HG03432 (cell line): ENCODE data around the gene DGCR8.
"Not testable (repeated sequence)": the region's sequence is repeated elsewhere in the genome, so short reads cannot be mapped to it uniquely, and the experiment has no call there.

Experiments
- ATAC-seq: cut with Tn5 transposase; IDR thresholded peaks from one replicate; pipeline ENCODE4 v1.9.1; 2021; ENCODE audit warnings: mild to moderate bottlenecking, moderate library complexity; ENCODE audit not compliant: unreplicated experiment

Gene DGCR8

DNA sequence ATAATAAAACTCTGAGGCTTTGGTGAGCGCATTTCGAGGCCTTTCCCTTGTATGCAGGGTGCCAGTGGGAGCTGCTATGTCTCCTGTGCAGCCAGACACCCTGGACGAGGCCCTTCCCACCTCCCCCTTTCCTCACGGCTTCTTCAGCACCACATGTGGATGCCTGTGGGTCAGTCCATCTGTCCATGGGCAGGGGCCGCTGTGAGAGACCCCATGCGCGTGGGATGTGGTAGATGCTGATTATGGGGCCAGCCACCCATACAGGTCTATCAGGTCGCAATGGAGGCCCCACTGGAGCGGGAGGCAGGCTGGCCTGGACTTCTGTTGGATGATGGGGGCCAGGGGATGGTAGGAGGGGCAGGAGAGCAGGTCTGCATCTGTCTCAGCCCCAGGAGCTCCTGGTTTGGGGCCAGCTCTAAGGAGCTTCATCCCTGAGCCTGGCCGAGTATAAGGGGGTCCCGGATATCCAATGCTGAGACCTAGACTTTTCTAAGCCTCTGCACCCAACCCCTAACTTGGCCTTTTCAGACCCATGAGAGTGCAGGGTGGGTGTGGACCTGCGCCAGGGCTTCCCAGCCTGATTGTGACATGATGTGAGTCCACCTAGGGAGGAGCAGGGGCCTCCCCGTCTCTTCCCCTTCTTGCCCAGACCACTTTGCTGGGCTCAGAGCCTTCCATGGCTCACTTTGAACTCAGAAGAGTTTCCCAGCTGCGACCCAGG lies 14.0 kb upstream of the DGCR8 start:
- ATAC-seq, result no peak

DNA sequence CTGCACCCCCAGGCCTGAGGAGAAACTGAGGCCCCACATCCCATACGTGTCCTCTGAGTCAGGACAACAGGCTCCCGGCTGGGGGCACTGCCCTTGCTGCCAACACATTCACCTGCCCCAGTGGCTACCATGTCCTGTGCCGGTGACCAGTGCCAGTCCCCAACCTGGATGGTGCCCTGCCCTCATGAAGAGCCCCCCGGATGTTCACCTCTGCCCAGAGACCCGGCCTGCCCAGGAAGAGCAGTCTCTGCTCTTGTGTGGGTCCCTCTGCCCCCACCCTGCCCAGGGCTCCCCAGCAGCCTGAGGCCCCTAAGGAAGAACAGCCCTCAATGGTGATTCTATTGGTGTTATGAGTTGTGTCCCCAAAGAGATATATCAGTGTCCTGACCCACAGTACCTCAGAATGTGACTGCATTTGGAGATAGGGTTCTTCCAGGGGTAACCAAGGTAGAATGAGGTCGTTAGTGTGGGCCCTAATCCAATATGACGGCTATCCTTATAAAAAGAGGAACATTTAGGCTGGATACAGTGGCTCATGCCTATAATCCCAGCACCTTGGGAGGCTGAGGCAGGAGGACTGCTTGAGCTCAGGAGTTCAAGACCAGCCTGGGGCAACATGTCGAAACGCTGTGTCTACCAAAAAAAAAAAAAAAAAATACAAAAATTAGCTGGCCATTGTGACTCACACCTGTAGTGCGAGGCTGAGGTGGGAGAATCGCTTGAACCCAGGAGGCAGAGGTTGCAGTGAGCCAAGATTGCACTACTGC lies 13.2 kb upstream of the DGCR8 start:
- no peak for ATAC-seq

DNA sequence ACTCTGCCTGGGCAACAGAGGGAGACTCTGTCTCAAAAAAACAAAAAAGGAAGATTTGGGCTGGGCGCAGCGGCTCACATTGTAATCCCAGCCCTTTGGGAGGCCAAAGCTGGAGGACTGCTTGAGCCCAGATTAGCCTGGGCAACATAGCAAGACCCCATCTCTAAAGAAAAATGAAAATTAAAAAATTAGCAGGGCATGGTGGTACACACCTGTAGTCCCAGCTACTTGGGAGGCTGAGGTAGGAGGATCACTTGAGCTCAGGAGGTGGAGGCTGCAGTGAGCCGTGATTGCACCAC lies 12.7 kb upstream of the DGCR8 start:
- not testable (repeated sequence) for ATAC-seq

DNA sequence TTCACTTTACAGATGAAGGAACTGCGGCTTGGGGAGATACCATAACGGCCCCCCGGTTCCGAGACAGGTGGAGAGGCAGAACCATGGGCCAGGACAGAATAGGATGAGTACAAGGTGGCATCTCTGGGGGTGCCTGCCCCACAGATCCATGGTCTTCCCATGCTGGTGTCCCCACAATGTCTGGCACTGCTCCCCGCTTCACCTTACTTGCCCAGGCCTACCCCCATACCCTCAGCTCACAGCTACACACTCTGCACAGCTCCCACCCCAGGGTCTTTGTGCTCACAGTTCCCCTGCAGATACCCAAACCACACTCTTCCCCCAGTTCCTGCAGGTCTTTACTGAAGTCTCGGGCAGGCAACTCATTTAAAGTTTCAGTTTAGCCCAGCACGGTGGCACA lies 11.4 kb upstream of the DGCR8 start:
- no peak for ATAC-seq

GRCh38 chr22:20069331-20070042 lies 10.6 kb upstream of the DGCR8 start:
- no peak for ATAC-seq

GRCh38 chr22:20071524-20071972 lies 8.5 kb upstream of the DGCR8 start:
- no peak for ATAC-seq

- ATAC-seq, result no peak
These were observed 3.3 kb upstream of the DGCR8 start for GRCh38 chr22:20076627-20077172.

- peak; percentile 62 for ATAC-seq
These were observed 369 bp downstream of the DGCR8 start for GRCh38 chr22:20080445-20080775.

GRCh38 chr22:20080776-20081654 lies 974 bp downstream of the DGCR8 start:
- ATAC-seq, result no peak

DNA sequence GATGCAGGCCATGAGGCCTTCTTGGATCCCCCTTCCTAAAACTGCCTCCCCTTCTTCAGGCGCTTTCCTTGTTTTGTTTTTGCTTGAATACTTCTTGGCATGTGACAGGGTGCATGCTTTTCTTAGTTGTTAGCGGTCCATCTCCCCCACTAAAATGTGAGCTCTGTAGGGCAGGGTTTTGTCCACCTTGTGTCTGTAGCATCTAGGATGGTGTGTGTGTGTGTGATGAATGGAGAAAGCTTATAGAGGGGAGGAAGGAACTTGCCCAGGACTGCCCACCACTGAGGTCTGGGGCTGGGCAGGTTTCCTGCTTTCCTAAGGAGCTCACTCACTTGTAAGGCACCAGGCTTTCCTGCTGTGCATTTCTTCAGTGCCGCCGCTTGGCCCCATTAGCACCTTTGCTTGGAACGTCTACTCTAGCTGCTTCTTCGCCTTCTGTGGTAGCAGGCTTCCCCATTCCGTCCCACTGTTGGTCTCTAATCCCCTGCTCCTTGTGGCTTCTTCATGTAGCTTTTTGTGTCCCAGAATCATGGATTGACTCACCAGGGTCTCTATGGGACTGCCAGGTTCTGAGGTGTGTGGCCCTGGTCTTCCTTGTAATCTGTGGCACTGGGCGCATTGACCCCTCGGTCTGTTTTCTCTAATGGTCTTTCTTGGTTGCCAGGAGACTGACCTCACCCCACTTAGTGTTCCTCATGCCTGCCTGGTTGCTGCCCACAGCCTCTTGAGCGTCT lies 3.3 kb downstream of the DGCR8 start:
- no peak for ATAC-seq

DNA sequence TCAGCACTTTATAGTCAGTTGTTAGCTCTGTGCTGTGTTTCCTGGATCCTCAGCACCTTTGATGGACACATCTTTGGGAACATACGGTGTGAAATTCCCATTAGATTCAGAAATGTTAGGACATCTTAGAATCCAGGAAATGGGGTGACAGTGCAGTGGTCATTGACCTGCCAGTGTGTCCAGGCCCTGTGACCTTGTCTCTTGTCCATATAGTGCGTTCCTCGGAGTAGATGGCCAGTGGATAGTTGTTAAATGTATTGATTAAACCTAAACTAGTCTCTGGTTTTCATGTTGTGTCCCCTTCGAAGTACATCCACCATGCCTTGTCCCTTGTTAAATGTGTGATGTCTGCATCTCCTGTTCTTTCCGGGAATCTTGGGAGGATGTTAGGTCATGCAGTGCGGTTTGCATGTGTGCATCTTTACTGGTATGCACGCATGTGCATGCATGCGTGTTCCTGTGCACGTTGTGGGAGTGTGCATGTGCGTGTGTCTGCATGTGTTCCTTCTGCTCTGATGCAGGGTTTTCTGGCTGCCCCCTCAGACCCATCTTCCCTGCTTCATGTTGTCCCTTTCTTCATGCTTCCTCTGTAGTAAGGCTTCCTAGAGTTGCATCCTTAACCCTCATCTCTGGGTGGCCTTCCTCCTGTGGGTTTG lies 4.0 kb downstream of the DGCR8 start:
- no peak for ATAC-seq

DNA sequence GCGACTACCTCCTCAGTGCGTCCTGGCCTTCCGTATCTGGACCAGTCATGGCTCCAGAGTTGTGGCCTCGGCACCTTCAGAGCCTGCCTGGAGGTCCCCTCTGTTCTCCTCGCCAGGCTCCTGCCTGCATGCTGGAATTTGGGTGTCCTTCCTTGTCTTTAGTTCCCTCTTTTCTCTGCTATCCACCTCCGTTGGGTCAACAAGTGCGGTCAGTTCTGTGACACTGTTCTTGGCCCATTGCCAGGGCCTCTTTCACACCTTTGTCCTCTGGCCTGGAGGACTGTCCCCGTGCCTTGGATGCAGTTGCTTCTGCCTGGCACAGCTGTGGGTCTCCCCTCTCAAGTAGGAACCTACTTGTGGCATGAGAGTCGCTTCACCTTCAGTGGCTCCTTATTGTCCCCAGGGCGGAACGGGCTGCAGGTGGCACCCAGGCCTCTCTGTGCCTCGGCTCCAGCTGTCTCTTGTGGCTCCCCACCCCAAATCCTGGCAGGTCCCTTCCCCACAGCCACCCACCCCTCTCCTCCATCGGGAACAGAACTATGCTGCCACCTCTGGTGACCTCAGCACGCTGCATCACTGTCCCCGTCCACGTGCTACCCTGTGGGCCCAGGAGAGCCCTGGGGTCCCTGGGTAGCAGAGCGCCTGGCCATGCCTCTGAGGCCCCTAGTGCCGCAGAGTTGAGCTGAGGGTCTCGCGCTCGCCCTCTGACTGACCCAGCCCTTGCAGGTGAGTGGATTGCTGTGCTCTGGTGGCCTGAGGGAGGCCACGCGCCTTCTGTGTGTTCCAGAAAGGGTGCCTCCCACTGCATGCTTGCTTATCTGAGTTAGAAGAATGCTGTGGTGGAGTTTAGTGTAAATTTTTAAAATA lies 4.7 kb downstream of the DGCR8 start:
- ATAC-seq, result no peak

DNA sequence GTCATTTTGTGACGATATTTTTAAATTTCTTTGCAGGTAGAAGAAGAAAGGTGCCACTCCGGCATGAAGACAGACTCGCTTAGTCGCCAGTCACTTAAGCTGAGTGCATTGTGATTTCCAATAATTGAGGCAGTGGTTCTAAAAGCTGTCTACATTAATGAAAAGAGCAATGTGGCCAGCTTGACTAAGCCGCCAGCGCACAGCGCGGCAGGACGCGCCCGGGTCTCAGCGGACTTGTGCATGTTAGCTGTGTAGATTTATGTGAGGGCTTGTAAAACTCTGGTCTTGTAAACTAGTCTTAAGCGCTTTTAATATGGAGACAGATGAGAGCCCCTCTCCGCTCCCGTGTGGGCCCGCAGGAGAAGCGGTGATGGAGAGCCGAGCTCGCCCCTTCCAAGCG lies 5.6 kb downstream of the DGCR8 start:
- ATAC-seq, result no peak

DNA sequence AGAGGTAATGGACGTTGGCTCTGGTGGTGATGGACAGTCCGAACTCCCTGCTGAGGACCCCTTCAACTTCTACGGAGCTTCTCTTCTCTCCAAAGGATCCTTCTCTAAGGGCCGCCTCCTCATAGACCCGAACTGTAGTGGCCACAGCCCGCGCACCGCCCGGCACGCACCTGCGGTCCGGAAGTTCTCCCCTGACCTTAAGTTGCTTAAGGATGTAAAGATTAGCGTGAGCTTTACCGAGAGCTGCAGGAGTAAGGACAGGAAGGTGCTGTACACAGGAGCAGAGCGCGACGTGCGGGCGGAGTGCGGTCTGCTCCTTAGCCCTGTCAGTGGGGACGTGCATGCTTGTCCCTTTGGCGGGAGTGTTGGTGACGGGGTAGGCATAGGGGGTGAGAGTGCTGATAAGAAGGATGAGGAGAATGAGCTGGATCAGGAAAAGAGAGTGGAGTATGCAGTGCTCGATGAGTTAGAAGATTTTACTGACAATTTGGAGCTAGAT lies 6.1 kb downstream of the DGCR8 start:
- ATAC-seq, result no peak

GRCh38 chr22:20086763-20087162 lies 6.7 kb downstream of the DGCR8 start:
- ATAC-seq, result no peak

- ATAC-seq, result no peak
These were observed 7.5 kb downstream of the DGCR8 start for GRCh38 chr22:20087319-20088262.

DNA sequence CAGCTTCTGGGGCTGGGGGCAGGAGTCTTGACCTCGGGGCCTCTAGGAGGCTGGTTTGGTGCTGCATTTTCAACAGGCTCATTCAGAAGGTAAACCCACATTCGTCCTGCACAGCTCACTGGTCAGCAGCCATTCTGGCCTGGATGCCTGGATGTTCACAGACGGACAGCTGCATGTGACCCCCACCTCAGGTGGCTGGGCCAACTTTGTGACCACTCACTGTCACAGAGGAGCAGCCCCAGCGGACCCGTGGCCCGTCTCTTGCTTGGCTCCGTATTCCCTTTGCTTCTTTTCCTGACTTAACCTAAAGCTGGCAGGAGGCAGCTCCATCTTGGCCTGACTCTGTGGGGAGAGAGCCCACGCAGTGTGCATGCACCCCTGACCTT lies 8.2 kb downstream of the DGCR8 start:
- no peak for ATAC-seq
